ENCODE results near the gene RMP24.

Gene RMP24

GRCh38 chr18:35926884-35927283 is 45.6 kb upstream of the RMP24 start:
- TF ChIP-seq ZFP30 (CRISPR knock-in tag; IDR thresholded peaks at IDR 0.05), result no peak
- no peak for TF ChIP-seq CSDC2 (CRISPR knock-in tag; IDR thresholded peaks at IDR 0.05)
- no peak for TF ChIP-seq CREB5 (CRISPR knock-in tag; IDR thresholded peaks at IDR 0.05; ENCODE audit: low read depth)
- no peak for TF ChIP-seq ISL1 (CRISPR knock-in tag; IDR thresholded peaks at IDR 0.05)
- TF ChIP-seq BACH2 (CRISPR knock-in tag; IDR thresholded peaks at IDR 0.05; ENCODE audit: borderline replicate concordance), result no peak
- TF ChIP-seq TCF4 (CRISPR knock-in tag; IDR thresholded peaks at IDR 0.05; ENCODE audit: borderline replicate concordance), result no peak
- TF ChIP-seq, protein P1, sequence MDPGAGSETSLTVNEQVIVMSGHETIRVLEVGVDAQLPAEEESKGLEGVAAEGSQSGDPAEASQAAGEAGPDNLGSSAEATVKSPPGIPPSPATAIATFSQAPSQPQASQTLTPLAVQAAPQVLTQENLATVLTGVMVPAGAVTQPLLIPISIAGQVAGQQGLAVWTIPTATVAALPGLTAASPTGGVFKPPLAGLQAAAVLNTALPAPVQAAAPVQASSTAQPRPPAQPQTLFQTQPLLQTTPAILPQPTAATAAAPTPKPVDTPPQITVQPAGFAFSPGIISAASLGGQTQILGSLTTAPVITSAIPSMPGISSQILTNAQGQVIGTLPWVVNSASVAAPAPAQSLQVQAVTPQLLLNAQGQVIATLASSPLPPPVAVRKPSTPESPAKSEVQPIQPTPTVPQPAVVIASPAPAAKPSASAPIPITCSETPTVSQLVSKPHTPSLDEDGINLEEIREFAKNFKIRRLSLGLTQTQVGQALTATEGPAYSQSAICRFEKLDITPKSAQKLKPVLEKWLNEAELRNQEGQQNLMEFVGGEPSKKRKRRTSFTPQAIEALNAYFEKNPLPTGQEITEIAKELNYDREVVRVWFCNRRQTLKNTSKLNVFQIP (CRISPR knock-in tag; IDR thresholded peaks at IDR 0.05; ENCODE audit: borderline replicate concordance, low read depth), result no peak
- TF ChIP-seq RARB (CRISPR knock-in tag; IDR thresholded peaks at IDR 0.05), result no peak
- TF ChIP-seq ZNF565 (CRISPR knock-in tag; conservative IDR thresholded peaks at IDR 0.05; ENCODE audit: low read depth), result no peak
- TF ChIP-seq ESRRG (CRISPR knock-in tag; IDR thresholded peaks at IDR 0.05), result no peak
- no peak for TF ChIP-seq ARNTL (CRISPR knock-in tag; IDR thresholded peaks at IDR 0.05; ENCODE audit: borderline replicate concordance, low read depth)
- no peak for TF ChIP-seq TOX (CRISPR knock-in tag; IDR thresholded peaks at IDR 0.05; ENCODE audit: borderline replicate concordance)
- no peak for TF ChIP-seq CSRNP3 (CRISPR knock-in tag; IDR thresholded peaks at IDR 0.05)
- no peak for TF ChIP-seq ZNF8 (CRISPR knock-in tag; IDR thresholded peaks at IDR 0.05)
- TF ChIP-seq, protein P2, sequence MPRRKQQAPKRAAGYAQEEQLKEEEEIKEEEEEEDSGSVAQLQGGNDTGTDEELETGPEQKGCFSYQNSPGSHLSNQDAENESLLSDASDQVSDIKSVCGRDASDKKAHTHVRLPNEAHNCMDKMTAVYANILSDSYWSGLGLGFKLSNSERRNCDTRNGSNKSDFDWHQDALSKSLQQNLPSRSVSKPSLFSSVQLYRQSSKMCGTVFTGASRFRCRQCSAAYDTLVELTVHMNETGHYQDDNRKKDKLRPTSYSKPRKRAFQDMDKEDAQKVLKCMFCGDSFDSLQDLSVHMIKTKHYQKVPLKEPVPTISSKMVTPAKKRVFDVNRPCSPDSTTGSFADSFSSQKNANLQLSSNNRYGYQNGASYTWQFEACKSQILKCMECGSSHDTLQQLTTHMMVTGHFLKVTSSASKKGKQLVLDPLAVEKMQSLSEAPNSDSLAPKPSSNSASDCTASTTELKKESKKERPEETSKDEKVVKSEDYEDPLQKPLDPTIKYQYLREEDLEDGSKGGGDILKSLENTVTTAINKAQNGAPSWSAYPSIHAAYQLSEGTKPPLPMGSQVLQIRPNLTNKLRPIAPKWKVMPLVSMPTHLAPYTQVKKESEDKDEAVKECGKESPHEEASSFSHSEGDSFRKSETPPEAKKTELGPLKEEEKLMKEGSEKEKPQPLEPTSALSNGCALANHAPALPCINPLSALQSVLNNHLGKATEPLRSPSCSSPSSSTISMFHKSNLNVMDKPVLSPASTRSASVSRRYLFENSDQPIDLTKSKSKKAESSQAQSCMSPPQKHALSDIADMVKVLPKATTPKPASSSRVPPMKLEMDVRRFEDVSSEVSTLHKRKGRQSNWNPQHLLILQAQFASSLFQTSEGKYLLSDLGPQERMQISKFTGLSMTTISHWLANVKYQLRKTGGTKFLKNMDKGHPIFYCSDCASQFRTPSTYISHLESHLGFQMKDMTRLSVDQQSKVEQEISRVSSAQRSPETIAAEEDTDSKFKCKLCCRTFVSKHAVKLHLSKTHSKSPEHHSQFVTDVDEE (CRISPR knock-in tag; IDR thresholded peaks at IDR 0.05), result no peak
- no peak for ATAC-seq

DNA sequence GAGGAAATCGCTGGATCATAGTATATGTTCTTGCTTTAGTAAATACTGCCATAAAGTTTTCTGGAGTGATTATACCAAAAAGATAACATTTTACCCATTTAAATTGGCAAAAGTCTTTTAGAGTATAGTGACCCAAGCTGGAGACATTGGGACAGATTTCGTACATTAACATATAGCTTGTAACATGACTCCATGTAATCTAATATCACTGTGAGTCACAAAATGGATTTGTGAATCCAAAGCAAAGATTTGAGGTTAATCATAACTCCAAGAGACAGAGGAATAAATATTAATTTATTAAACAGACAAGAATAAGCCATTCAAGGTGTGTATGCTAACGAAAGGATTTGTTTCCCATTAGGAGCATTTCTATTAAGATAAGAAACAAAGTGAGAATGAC is 45.0 kb upstream of the RMP24 start:
- no peak for ATAC-seq
- TF ChIP-seq PATZ1 (CRISPR knock-in tag; IDR thresholded peaks at IDR 0.05; ENCODE audit: borderline replicate concordance) (no peak), ZNF70 (CRISPR knock-in tag; IDR thresholded peaks at IDR 0.05) (no peak), ZFP3 (CRISPR knock-in tag; IDR thresholded peaks at IDR 0.05) (no peak), SNAI2 (CRISPR knock-in tag; IDR thresholded peaks at IDR 0.05) (no peak), ARNTL (CRISPR knock-in tag; IDR thresholded peaks at IDR 0.05; ENCODE audit: borderline replicate concordance, low read depth) (no peak), CSDC2 (CRISPR knock-in tag; IDR thresholded peaks at IDR 0.05) (no peak), BACH2 (CRISPR knock-in tag; IDR thresholded peaks at IDR 0.05; ENCODE audit: borderline replicate concordance) (no peak), TOX (CRISPR knock-in tag; IDR thresholded peaks at IDR 0.05; ENCODE audit: borderline replicate concordance) (no peak), GLIS3 (CRISPR knock-in tag; IDR thresholded peaks at IDR 0.05) (no peak), ZNF565 (CRISPR knock-in tag; conservative IDR thresholded peaks at IDR 0.05; ENCODE audit: low read depth) (no peak), OSR1 (CRISPR knock-in tag; IDR thresholded peaks at IDR 0.05) (no peak), CSRNP3 (CRISPR knock-in tag; IDR thresholded peaks at IDR 0.05) (no peak), ZNF8 (CRISPR knock-in tag; IDR thresholded peaks at IDR 0.05) (no peak), CREB5 (CRISPR knock-in tag; IDR thresholded peaks at IDR 0.05; ENCODE audit: low read depth) (no peak), ISL1 (CRISPR knock-in tag; IDR thresholded peaks at IDR 0.05) (no peak)
- TF ChIP-seq, protein P1 (CRISPR knock-in tag; IDR thresholded peaks at IDR 0.05; ENCODE audit: borderline replicate concordance, low read depth), result no peak
